Activated T-cell treated with anti-CD3 and anti-CD28 coated beads for 1 hour (primary cell): Measurements from ENCODE around the gene ZNF469.

Experiments
- DNase-seq: peaks from one replicate; pipeline ENCODE4 v3.0.0-alpha.2; 2020; ENCODE audit warnings: low read depth

Gene ZNF469

GRCh38 chr16:88378401-88378800, 4.4 kb upstream of the ZNF469 start:
- no peak for DNase-seq

- no peak for DNase-seq
Measured at GRCh38 chr16:88378836-88379693, 3.7 kb upstream of the ZNF469 start.

- no peak for DNase-seq
Measured at GRCh38 chr16:88379694-88380040, 3.1 kb upstream of the ZNF469 start.

- no peak for DNase-seq
Measured at GRCh38 chr16:88380099-88380498, 2.7 kb upstream of the ZNF469 start.

GRCh38 chr16:88380619-88381018, 2.1 kb upstream of the ZNF469 start:
- DNase-seq: no peak

- DNase-seq: no peak
Measured at GRCh38 chr16:88381820-88382451, 823 bp upstream of the ZNF469 start.

- no peak for DNase-seq
Measured at GRCh38 chr16:88383401-88384221, 852 bp downstream of the ZNF469 start.

- no peak for DNase-seq
Measured at GRCh38 chr16:88384222-88385111, 1.7 kb downstream of the ZNF469 start.

GRCh38 chr16:88385112-88385594, 2.4 kb downstream of the ZNF469 start:
- DNase-seq: no peak

GRCh38 chr16:88385831-88386815, 3.4 kb downstream of the ZNF469 start:
- no peak for DNase-seq

- DNase-seq: no peak
Measured at GRCh38 chr16:88387180-88387765, 4.5 kb downstream of the ZNF469 start.

- no peak for DNase-seq
Measured at GRCh38 chr16:88387941-88388627, 5.3 kb downstream of the ZNF469 start.

GRCh38 chr16:88389191-88389590, 6.4 kb downstream of the ZNF469 start:
- DNase-seq: no peak

- DNase-seq: no peak
Measured at GRCh38 chr16:88389621-88390160, 6.9 kb downstream of the ZNF469 start.

- no peak for DNase-seq
Measured at GRCh38 chr16:88390265-88390664, 7.5 kb downstream of the ZNF469 start.

- no peak for DNase-seq
Measured at GRCh38 chr16:88390735-88391134, 8.0 kb downstream of the ZNF469 start.

- DNase-seq: no peak
Measured at GRCh38 chr16:88391144-88391850, 8.5 kb downstream of the ZNF469 start.

GRCh38 chr16:88392111-88392510, 9.4 kb downstream of the ZNF469 start:
- DNase-seq: no peak
